ENCODE measurements around the gene MPPED1.
A peak's percentile ranks its signal among the peaks of the same experiment; 100 is the strongest.

The MPPED1 gene

GRCh38 chr22:43409800-43410199 is 2.0 kb upstream of the MPPED1 start:
- H3K4me3 ChIP-seq (ENCODE audit: low read depth, low read length) = no peak overlapping the region

- peak overlapping the region; percentile 13 for H3K4me3 ChIP-seq (ENCODE audit: low read depth, low read length)
These were observed 560 bp upstream of the MPPED1 start for GRCh38 chr22:43411040-43411868.

GRCh38 chr22:43412808-43413795 is 1.3 kb downstream of the MPPED1 start:
- no peak overlapping the region for H3K4me3 ChIP-seq (ENCODE audit: low read depth, low read length)

GRCh38 chr22:43413826-43414225 is 2.0 kb downstream of the MPPED1 start:
- no peak overlapping the region for H3K4me3 ChIP-seq (ENCODE audit: low read depth, low read length)

GRCh38 chr22:43415681-43416080 is 3.9 kb downstream of the MPPED1 start:
- no peak overlapping the region for H3K4me3 ChIP-seq (ENCODE audit: low read depth, low read length)

GRCh38 chr22:43417555-43417954 is 5.7 kb downstream of the MPPED1 start:
- no peak overlapping the region for H3K4me3 ChIP-seq (ENCODE audit: low read depth, low read length)

GRCh38 chr22:43418079-43418825 is 6.4 kb downstream of the MPPED1 start:
- no peak overlapping the region for H3K4me3 ChIP-seq (ENCODE audit: low read depth, low read length)

DNA sequence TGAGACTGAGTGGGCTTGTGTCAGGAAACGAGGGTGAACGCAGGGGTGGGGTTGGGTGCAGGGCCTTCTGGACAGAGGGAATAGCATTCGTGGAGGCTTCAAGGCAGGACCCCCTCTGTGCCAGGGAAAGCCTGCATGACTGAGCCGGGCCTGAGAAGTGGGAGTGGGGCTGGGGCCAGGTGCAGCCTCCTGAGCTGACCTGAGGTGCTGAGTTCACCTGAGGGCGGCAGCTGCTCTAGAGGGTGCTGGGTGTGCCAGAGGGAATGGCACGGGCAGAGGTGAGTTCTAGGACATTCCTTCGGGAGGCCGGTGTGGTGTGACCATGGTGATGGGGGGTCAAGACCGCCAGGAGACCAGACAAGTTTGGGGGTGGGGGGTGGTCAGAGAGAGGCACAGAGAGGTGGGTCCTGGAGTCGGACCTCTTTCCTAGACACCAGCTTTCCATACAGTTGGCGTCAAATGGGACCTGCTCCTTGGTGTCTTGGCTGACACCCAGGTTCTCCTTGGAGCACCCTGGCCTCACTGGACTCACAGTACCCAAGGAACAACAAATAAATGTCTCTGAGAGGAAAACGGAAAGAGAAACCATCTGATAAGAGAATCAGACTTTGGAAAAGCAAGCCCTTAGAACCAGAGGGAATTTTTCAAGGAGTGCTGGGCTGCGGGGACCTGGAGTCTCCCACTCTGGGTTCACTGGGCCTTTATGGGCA is 7.7 kb downstream of the MPPED1 start:
- no peak overlapping the region for H3K4me3 ChIP-seq (ENCODE audit: low read depth, low read length)

DNA sequence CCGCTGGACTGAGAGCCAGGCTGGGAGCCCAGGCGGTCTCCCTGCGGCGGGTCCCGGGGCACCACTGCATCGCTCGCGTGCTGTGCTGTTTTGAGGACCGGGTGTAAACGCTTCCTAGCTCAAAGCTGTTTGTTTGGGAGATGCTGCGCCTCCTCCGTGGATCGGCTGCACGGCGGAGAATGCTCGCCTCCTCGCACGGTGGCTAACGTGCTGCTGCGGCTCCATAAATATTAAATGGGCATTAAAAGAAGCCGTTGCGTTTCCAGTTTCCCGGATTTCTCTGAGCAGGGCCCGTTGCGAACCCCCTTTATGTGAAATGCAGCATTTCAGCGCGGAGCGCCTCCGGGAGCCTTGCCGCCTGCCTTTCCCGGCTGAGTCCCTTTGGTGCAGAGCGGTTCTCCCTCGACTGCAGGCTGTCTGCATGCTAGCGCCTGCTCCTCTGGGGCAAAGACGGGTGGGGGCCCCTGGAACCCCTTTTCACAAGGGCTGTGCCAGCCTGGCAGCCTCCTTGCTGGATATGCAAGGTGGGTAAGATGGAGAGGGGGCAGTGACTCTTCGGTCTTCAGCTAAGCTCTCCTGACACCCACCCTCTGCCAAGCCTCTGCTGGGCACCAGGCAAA is 9.3 kb downstream of the MPPED1 start:
- no peak overlapping the region for H3K4me3 ChIP-seq (ENCODE audit: low read depth, low read length)

DNA sequence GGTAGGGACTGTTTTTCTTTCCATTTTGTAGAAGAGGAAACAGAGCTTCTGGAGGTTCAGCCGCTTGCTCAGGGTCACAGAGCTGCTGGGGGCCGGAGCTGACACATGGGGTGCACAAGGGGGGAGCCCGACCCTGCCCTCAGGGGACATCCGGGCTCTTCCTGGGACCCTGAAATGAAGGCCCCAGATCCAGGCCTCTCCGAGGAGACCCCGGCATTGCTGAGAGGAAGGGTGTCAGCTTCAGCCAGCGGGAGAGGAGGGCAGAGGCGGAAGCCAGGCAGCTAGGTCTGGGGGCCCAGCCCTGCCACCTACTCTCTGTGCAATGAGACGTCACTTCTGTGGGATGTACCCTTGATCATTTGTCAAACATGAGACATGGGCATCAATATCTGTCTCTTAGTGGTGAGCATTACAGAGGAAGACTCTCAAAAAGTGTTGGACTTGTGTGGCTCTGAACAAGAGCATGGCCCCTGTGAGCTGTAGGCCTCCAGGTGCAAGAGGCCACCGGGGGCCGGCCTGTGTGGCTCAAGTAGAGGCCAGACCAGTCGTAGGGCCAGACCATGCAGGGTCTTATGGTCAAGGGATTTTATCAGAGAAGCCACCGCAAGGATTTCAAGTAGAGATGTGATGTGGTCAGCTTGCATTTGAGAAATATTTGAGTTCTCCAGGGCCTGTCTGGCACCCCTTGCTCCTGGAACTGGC is 10.3 kb downstream of the MPPED1 start:
- no peak overlapping the region for H3K4me3 ChIP-seq (ENCODE audit: low read depth, low read length)

GRCh38 chr22:43423046-43423445 is 11.2 kb downstream of the MPPED1 start:
- H3K4me3 ChIP-seq (ENCODE audit: low read depth, low read length) = no peak overlapping the region

DNA sequence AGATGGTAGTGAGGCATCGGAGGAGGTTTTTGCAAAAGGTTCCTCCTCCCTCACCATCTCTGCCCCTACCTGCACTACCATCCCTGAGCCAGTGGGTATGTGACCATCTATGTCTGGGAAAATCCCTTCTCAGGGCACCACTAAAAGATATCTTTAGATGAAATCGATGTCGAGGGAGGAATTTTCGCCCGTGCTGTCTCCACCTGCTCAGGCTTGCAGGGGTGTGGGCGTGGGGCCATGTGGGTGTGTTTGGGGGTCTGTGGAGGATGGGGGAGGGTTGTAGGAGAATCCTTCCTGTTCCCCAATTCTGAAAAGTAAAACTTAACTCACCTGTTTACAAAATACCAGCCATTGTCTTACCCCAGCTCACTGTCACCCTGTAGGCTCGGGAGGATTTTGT is 12.4 kb downstream of the MPPED1 start:
- no peak overlapping the region for H3K4me3 ChIP-seq (ENCODE audit: low read depth, low read length)

- no peak overlapping the region for H3K4me3 ChIP-seq (ENCODE audit: low read depth, low read length)
These were observed 13.1 kb downstream of the MPPED1 start for GRCh38 chr22:43424666-43425630.

DNA sequence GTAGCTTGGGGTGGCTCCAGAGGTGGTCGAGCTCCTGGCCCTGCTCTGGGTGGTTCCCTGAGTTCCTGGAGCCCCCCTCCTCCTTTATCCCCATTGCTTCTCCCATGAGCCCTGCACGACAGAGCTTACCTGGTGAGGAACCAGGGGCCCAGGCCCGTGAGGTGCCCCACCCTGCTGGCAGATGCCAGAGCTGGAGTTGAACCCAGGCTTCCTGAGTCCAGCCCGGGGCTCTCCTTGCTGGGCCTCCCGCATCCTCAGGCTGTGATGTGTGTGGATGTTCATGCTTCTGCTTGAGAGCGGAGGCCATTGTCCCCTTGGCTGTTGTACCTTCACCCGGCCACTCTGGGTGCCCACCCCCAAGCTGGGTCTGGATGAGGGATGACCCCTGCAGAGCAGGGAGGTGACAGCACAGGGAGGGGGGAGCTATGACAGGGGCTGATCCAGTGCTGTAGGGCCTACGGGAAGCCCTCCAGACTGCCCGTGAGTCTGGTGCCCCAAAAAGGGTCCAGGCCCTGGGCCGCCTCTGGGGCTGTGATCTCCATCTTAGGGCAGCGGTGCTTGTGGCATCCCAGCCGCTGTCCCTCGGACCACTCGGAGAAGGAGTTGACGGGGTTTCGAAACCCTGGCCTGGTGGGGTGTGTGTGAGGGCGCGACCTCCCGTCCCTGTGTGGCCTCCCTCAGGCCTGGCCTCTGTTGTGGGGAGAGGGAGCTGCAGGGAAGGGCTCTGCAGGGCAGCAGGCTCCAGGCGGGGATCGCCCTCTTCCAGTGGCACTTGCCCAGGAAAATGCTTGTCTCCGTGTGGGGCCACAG is 14.4 kb downstream of the MPPED1 start:
- H3K4me3 ChIP-seq (ENCODE audit: low read depth, low read length) = no peak overlapping the region

DNA sequence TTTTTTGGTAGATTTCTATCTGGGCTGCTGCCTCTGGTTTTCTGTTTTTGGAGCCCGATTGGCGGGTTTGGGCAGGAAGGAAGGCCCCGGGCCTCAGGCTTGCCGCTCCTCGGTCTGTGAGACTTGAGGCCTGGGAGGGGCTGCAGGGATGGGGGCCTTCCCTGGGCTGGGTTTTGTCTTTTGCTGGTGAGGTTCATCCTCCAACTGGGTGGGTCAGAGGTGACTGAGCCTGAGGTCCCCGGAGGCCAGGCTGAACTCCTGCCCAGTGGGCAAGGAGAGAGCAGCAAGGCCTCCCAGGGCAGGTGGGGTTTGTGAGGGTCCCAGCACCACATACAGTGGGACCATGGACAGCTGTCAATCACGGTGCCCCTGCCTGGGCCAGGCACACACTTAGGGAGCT is 15.0 kb downstream of the MPPED1 start:
- H3K4me3 ChIP-seq (ENCODE audit: low read depth, low read length) = no peak overlapping the region

GRCh38 chr22:43427296-43428004 is 15.6 kb downstream of the MPPED1 start:
- H3K4me3 ChIP-seq (ENCODE audit: low read depth, low read length) = no peak overlapping the region

GRCh38 chr22:43428005-43428485 is 16.2 kb downstream of the MPPED1 start:
- H3K4me3 ChIP-seq (ENCODE audit: low read depth, low read length) = no peak overlapping the region

Data from iPS-11a (cell line).